ENCODE measurements around the gene DDHD1.

GRCh38 chr14:53001787-53002378, 151.2 kb downstream of the DDHD1 start:
- TF ChIP-seq, protein P1, sequence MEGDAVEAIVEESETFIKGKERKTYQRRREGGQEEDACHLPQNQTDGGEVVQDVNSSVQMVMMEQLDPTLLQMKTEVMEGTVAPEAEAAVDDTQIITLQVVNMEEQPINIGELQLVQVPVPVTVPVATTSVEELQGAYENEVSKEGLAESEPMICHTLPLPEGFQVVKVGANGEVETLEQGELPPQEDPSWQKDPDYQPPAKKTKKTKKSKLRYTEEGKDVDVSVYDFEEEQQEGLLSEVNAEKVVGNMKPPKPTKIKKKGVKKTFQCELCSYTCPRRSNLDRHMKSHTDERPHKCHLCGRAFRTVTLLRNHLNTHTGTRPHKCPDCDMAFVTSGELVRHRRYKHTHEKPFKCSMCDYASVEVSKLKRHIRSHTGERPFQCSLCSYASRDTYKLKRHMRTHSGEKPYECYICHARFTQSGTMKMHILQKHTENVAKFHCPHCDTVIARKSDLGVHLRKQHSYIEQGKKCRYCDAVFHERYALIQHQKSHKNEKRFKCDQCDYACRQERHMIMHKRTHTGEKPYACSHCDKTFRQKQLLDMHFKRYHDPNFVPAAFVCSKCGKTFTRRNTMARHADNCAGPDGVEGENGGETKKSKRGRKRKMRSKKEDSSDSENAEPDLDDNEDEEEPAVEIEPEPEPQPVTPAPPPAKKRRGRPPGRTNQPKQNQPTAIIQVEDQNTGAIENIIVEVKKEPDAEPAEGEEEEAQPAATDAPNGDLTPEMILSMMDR (IDR thresholded peaks at IDR 0.05) = no peak
- TF ChIP-seq POLR2AphosphoS5 (IDR thresholded peaks at IDR 0.05; ENCODE audit: low read depth, low read length) = no peak
